GM21526 (cell line): Measurements from ENCODE around the gene CNTROB.

Experiments used
- ATAC-seq: cut with Tn5 transposase; IDR thresholded peaks from one replicate; pipeline ENCODE4 v1.9.1; 2021; ENCODE audit warnings: moderate library complexity; ENCODE audit not compliant: unreplicated experiment, low FRiP score

CNTROB gene

GRCh38 chr17:7903154-7904103, 28.6 kb upstream of the CNTROB start:
- ATAC-seq = no peak

- no peak for ATAC-seq
Measured at GRCh38 chr17:7909089-7909488, 22.9 kb upstream of the CNTROB start.

GRCh38 chr17:7910281-7910680, 21.7 kb upstream of the CNTROB start:
- ATAC-seq = no peak

- no peak for ATAC-seq
Measured at GRCh38 chr17:7910711-7911110, 21.3 kb upstream of the CNTROB start.

- no peak for ATAC-seq
Measured at GRCh38 chr17:7911116-7911515, 20.9 kb upstream of the CNTROB start.

GRCh38 chr17:7912927-7913524, 19.0 kb upstream of the CNTROB start:
- no peak for ATAC-seq

GRCh38 chr17:7915179-7915610, 16.8 kb upstream of the CNTROB start:
- ATAC-seq = no peak

- ATAC-seq = peak; percentile 61
Measured at GRCh38 chr17:7915611-7916384, 16.2 kb upstream of the CNTROB start, which contains the start of gene RNF227. RNF227 (minus strand) TSS chr17:7916289; CDS start chr17:7916195, 94 bp downstream.

GRCh38 chr17:7916385-7916682, 15.7 kb upstream of the CNTROB start:
- no peak for ATAC-seq

GRCh38 chr17:7916808-7917207, 15.2 kb upstream of the CNTROB start:
- no peak for ATAC-seq

- ATAC-seq = no peak
Measured at GRCh38 chr17:7922269-7922844, 9.6 kb upstream of the CNTROB start.

GRCh38 chr17:7922845-7923628, 9.0 kb upstream of the CNTROB start:
- ATAC-seq = no peak

GRCh38 chr17:7927596-7927995, 4.4 kb upstream of the CNTROB start:
- ATAC-seq = no peak

- no peak for ATAC-seq
Measured at GRCh38 chr17:7929158-7930023, 2.6 kb upstream of the CNTROB start, which contains the start of gene KCNAB3. KCNAB3 (minus strand) TSS chr17:7929856; CDS start chr17:7929435, 421 bp downstream.

- ATAC-seq = no peak
Measured at GRCh38 chr17:7930841-7931631, 970 bp upstream of the CNTROB start.

GRCh38 chr17:7932483-7932891, 481 bp downstream of the CNTROB start:
- peak; percentile 8 for ATAC-seq

GRCh38 chr17:7932949-7933348, 943 bp downstream of the CNTROB start:
- ATAC-seq = no peak

- ATAC-seq = no peak
Measured at GRCh38 chr17:7935859-7936258, 3.9 kb downstream of the CNTROB start.
